ENCODE results near the gene WDR75.

GRCh38 chr2:189522435-189523151, 81.3 kb downstream of the WDR75 start:
- TF ChIP-seq GATA2 (IDR thresholded peaks at IDR 0.05; ENCODE audit: low read depth, low read length), result no peak
- no peak for TF ChIP-seq GATA3 (IDR thresholded peaks at IDR 0.05; ENCODE audit: low read depth, low read length)
